HG02642 (cell line): Measurements from ENCODE around the gene NF1.
"Not testable (repeated sequence)": the region's sequence is repeated elsewhere in the genome, so short reads cannot be mapped to it uniquely, and the experiment has no call there.

Experiments used
- ATAC-seq: cut with Tn5 transposase; IDR thresholded peaks from one replicate; pipeline ENCODE4 v1.9.1; 2021; ENCODE audit warnings: mild to moderate bottlenecking; ENCODE audit not compliant: unreplicated experiment, poor library complexity

Gene NF1

GRCh38 chr17:31241116-31241515 lies 146.3 kb downstream of the NF1 start:
- ATAC-seq: no peak

DNA sequence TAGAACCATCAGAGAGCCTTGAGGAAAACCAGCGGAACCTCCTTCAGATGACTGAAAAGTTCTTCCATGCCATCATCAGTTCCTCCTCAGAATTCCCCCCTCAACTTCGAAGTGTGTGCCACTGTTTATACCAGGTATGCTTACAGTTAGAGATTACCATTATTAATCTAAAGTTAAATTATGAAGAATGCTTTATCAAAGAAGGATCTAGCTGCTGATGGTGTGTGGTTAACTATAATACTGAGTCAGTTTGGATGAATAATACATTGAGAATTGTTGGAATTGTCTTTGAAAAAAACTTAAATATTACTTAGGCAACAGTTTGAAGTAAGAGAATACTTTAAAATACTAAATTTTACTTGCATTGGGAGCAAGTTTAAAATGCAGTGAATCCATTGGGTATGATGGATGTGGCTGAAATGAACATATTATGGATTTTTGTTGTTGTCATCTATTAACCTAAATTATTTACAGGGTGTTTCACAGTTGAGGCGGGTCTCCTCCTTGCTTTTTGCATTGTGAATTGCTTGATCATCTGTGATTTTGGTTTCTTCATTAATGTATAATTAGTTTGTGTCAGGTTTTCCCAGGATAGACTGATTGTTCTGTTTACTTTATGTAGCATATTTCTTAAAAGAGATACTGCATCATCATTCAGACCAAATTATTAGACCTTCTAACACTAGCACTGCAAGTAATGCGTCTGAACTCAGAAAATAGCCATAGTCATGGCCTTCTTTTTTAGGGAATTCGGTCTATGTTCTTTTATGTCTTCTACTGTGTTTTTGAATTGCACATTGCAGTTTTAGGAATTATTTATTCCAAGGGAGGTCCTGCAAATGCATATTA lies 154.4 kb downstream of the NF1 start:
- ATAC-seq: no peak

DNA sequence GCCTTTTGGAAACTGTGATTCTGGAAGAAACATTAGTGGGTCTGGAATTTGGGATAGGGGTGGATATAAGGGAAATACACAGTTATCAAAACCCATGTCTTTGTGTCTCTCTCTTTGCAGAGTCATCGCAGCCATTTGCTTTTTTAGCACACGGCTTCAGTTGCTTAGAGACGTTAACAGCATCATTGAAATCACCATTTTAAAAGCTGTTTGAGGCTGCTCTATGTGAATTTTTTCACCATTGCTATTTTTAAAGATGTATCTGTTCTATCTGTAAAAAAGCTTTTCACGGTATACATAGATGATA lies 155.0 kb downstream of the NF1 start:
- no peak for ATAC-seq

- no peak for ATAC-seq
Observed at GRCh38 chr17:31250229-31250628, 155.5 kb downstream of the NF1 start.

DNA sequence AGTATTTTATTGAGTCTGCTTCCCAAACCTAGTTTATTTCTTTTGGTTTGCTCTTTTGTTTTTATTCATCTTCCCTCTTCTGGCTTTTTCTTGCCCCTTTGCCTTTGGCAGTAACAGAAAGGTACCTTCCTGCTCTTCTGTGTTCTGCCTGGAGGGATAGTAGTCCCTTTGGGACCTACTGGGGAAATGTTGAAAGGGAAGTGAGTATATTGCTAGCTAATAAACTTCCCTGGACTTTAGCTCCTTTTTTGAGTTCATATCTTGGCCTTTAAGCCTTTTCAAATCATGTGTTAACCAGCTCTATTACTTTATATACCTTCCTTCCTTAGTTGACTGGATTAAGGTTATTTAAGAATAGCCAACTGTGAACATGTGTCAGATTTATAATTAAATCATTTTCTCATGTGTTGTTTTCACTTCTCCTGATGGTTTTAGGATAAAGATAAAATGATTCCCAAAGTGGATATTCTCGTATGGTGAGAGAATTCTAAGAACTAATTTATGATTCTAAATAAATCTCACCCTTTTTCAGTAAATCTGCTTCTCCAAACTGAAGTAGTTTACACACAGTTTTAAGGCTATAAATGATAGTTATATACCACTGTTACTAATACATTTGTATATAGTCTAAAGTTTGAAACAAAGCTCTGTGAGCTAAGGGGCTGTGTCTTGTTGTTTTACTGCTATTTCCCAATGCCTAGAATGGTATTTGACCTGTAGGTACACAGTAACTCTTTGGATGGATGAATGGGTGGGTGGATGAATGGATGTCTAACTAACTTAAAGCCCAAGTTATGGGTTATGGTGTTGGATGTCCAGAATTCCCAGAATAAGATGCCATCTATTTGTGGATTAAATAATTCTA lies 156.6 kb downstream of the NF1 start:
- no peak for ATAC-seq

GRCh38 chr17:31251970-31252328 lies 157.2 kb downstream of the NF1 start:
- no peak for ATAC-seq

DNA sequence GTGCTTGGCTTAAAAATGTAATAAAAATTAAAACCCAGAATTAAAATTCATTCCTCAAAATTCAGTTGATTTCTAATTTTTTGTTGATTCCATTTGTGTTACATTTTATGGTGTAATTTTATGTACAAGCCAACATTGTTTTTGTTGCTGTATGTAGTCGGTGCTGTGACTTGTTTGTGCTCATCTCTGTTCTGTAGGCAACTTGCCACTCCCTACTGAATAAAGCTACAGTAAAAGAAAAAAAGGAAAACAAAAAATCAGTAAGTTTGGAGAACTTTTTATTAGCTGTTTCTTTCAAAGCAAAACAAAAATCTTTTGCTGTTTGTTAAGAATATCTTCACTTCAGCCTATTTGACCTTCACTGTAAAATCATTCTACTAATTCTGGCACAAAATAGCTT lies 158.0 kb downstream of the NF1 start:
- ATAC-seq: no peak

DNA sequence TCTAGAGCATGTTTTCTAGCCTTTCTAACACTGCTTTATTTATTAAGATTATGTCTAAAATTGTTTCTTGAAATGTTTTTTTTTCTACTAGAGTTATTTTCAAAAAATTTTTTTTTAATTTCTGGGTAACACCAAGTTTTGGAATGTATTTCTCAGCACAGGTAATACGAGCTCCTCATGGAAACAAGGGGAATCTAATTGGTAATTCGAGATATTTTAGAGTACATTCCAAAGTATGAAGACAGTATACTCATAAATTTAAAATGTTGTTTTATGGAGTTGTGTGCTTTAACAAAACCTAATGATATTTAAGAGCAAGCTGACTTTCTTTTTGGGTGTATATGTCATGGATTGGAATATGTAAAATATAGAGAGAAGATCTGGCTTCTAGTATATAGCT lies 159.9 kb downstream of the NF1 start:
- ATAC-seq: no peak

DNA sequence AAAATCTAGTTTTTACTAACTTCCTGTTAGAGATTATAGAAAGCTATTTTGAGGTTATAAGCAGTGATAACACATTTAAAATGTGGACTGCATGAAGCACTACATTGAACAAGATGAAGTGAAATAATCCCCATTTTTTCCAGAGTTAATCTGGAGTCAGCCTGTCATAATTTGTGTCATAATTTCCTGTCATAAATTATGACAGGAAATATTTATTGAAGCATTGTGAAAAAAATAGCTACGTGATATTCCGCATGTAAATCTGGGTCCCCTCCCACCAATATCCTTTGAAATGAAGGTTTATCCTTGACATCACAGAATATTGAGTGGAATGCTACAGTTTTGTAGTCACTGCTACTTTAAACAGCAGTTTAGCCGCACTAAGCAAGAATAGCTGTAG lies 162.2 kb downstream of the NF1 start:
- ATAC-seq: no peak

DNA sequence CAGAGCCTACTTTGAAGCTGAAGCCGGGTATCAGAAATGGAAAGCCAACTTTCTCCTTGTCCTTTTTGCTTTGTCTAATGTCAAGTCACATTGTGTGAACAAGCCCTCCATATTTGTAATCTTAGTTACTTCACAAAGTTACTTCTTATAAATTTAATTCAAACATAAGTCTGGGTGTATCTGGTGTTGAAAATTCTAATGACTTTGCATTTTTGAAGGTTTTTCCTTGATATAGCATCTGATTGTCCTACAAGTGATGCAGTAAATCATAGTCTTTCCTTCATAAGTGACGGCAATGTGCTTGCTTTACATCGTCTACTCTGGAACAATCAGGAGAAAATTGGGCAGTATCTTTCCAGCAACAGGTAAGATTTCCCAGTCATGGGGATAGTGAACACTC lies 165.4 kb downstream of the NF1 start:
- no peak for ATAC-seq

- ATAC-seq: no peak
Observed at GRCh38 chr17:31261601-31262000, 166.8 kb downstream of the NF1 start.

GRCh38 chr17:31262923-31263322 lies 168.1 kb downstream of the NF1 start:
- not testable (repeated sequence) for ATAC-seq

DNA sequence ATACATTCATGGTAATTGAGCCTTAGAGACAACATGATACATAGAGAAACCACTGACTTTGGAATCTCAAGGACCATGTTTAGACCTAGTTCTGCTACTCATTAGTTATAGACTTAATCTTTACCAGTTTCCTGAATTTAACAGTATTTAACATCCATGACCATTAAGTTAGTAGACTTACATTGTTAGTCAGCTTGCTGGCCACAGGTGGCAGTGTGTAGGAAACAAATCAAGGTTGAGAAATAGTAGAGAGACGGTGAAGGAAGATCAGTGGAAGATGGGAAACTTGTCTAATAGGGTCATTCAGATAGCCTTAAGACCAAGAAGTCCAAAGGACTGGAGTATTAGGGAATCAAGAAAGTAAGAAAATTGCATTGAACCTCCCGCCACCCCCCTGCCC lies 171.3 kb downstream of the NF1 start:
- ATAC-seq: no peak

DNA sequence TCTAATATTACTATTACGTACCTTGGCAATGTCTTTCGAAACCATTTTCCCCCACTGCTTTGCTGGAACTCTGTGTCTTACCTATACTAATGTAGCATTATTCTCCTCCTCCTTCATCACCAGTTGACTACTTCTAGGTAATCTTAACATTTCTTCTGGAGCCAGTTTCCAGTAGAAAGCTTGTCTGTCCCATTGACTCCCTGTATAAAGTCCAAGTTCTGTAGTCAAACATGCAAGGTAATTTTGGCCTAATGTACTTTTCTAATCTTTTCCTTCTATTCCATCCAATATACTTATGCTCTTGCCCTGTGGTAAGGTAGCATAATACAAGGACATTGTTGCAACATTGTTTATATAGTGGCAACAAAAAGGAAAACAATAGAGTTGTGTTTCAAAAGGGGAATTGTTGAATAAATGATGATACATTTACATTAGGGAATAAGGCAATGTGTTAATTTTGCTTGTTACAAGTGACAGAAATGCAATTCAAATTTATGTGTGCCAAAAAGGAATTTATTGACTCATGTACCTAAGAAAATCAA lies 174.3 kb downstream of the NF1 start:
- ATAC-seq: no peak

DNA sequence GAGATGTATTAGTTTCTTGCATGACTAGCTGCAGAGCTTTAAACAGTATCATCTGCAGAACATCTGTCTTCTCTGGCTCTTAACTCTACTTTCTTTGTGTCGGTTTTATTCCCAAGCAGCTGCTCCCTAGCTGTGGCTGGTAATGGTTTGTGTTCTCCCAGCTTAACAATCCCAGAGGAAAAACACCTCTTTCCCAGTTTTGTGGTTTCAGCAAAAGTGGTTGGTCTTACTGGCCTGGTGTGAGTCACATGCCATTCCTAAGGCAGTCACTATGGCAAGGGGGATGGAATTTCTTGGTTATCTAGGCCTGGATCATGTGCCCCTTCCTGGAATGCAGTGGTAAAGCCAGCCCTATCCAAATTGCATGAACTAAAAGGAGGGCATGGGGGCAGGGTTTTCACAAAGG lies 174.8 kb downstream of the NF1 start:
- ATAC-seq: no peak

GRCh38 chr17:31272236-31272635 lies 177.5 kb downstream of the NF1 start:
- no peak for ATAC-seq

GRCh38 chr17:31272803-31273202 lies 178.0 kb downstream of the NF1 start:
- no peak for ATAC-seq

DNA sequence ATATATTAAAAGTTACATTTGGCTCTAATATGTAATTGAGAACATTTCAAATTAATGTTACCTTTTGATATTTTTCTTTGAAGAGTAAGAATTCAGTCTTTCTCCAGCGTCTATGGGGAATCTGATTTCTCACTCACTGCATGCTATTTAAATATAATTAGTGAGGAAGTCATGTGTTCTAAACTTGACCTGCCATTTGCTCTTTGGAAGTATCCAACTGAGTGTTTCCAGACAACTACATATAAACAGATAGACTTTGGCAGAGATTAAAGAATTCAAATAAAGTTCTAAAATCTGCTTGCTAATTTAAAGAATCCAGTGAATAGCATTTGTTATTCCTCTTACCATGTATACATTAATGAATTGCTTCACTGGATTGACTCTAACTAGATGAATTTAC lies 178.7 kb downstream of the NF1 start:
- ATAC-seq: no peak

- ATAC-seq: no peak
Observed at GRCh38 chr17:31274252-31274651, 179.5 kb downstream of the NF1 start.

DNA sequence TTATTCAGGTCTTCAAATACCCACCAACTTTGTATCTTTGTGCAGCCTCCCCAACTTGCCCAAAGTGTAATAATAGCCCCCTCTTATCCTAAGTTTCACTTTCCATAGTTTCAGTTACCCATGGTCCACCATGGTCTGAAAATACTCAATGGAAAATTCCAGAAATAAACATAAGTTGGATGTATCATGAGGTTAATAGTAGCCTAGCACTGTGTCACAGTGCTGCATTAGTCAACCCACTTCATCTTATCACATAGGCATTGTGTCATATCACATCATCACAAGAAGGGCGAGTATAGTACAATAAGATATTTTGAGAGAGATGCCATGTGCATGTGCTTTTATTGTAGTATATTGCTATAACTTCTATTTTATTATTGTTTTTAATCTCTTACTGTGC lies 180.3 kb downstream of the NF1 start:
- no peak for ATAC-seq

DNA sequence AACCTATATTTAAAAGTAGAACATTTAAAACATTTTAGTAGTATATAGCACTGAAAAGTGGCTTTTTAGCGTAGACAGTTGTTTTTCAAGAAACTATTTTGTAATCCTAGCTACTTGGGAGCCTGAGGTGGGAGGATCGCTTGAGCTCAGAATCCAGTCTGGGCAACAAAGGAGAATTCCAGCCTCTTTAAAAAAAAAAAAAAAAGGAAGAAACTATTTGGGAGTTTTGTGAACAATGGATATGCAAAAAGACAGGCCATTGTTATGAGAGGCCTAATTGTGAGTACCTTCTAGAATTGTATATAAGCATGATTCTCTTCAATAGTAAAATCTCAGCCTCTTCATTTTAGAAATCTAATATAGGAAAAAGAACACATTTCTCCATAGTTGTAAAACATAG lies 184.6 kb downstream of the NF1 start:
- ATAC-seq: no peak

- ATAC-seq: no peak
Observed at GRCh38 chr17:31281061-31281460, 186.3 kb downstream of the NF1 start.
